GM19468 (cell line): ENCODE data around the gene EGLN1.

Experiments used
- ATAC-seq: cut with Tn5 transposase; IDR thresholded peaks from one replicate; pipeline ENCODE4 v1.9.1; 2021; ENCODE audit warnings: mild to moderate bottlenecking, moderate library complexity, moderate number of reproducible peaks; ENCODE audit not compliant: unreplicated experiment; ENCODE audit errors: extremely low read depth

The EGLN1 gene

DNA sequence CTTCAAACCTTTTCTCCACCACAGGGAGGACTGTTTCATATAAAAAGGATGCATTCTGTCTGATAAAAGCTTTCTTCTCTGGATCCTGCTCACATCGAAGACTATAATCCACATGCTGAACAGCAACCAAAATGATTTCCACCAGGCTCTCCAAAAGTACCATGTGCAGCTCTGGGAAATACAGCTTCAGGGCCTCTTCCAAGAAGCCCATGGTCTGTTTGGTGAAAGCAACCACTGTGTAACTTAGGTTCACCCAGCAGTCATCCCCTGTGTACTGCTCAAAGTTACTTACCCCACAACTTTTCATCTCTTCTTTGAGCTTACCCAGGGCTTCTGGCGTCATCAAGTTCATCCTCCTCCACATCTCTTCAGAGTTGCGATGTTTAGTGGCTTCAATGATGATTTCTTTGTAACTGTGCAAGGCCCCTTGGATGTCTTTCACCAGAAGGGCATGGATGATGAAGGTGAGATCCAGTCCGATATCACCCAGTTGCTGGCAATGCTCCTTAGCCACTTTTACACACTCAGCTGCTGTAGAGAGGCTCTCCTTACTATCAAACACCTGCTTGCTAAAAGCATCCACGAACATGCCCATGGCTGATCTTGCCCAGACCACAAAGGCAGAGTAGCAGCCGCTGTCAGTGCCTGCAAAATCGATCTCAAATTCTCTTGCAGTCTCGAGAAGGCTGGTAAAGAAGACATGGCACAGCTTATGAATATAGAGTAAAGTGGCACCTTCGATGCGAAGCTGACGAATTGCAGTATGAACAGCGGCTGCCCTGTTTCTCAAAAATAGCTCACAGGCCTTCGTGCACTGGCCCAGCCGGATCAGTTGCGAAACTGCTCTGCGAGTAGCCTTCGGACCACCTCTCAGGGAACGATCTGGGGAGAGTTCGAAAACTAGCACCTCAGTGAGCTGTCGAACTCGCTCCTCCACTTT, 86.2 kb downstream of the EGLN1 start:
- no peak for ATAC-seq

DNA sequence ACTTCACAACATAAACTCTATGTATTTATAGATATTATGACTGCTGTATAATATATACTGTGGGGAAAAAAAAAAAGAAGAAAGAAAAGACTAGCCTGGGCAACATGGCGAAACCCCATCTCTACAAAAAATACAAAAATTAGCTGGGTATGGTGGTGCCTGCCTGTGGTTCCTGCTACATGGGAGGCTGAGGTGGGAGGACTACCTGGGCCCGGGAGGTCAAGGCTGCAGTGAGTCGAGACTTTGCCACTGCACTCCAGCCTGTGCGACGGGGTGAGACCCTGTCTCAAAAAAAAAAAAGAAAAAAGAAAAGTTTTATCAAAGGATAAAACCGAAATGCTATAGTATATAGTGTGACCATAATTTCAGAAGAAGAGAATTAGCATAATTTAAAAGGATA, 87.1 kb downstream of the EGLN1 start:
- no peak for ATAC-seq

DNA sequence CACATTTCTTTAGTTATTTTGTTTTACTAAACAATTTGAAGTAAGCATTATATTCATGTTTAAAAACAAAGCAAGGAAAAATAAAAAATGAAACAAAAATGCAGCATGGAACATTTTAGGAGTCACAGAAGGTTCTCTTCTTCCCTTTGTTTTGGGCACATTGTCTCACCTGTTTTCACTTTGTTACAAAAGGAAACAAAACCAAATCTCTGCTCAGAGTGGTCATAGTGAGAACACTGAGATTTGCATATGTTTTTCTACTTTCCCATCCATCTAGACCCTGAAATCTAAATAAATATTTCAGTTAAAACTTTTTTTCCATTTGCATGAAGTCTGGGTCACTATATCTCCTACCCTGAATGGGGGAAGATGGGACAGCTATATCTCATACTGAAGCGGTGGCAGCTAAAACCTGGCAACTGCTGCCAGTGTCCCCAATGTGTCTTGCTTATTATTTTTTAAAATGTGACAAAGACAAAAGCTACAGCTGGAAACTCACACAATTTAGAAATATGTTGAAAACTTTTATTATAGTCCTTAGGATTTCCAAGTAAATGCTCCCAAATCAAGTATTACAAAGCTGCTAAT, 87.9 kb downstream of the EGLN1 start:
- no peak for ATAC-seq

DNA sequence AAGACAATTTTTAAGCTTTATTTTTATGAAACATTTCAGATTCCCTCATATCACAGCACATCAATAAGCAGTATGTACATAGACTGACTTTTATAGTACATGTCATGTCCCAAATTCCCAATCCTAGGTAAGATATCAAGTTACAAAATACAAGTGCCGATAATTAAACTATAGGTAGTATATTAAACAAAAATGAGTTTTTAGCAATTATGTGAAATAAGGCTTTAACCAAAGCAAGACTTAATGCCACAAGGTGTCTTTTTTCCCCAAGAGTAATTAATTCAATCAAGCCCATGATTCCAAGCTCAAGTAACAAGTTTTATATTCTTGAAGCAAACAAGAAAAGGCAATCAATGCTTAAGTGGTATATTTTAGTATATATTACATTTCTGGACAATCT, 89.3 kb downstream of the EGLN1 start:
- no peak for ATAC-seq

DNA sequence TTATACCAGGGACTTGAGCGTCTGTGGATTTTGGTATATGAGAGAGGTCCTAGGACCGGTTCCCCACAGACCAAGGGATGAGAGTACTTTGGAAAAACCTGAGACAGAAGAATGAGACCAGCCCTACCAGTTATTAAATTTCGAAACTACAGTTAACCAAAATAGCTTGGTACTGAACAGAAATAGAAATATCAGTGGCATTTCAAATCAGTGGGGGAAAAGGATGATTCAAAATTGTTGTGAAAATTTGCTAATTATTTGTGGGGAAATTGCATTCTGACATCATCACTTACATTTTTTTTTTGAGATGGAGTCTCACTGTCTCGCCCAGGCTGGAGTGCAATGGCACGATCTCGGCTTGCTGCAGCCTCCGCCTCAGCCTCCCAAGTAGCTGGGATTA, 92.6 kb downstream of the EGLN1 start:
- no peak for ATAC-seq

DNA sequence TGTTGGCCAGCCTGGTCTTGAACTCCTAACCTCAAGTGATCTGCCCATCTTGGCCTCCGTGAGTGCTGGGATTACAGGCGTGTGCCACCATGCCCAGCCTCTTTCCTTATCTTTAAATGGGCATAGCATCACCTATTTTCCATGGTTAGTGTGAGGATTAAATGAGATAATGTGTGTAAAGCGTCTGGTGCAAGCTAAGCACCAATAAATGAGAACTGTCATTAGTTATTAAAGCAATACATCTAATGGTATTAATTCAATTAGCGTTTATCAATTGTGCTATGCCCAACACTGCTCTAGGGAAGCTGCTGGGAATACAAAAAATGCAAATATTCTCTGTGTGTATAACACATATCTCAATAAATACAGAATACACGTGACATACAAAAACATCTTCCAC, 94.5 kb downstream of the EGLN1 start:
- no peak for ATAC-seq

DNA sequence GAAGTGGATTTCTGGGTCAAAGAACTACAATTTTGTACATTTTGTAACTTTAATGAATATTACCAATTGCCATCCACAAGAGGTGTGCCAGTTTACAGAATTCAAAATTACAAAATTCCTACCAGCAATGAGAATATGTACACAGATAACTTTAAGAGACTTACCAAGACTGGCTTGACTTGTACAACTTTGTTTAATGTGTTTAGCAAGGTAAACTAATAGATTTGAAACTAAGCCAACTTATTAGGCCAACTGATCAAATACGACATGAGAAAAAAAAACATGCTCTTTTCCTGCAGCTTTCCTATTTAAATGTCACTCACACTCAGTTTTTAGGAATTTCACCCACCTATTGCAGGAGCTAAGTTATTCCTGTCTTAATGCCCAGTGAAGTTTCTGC, 95.8 kb downstream of the EGLN1 start:
- ATAC-seq: no peak

DNA sequence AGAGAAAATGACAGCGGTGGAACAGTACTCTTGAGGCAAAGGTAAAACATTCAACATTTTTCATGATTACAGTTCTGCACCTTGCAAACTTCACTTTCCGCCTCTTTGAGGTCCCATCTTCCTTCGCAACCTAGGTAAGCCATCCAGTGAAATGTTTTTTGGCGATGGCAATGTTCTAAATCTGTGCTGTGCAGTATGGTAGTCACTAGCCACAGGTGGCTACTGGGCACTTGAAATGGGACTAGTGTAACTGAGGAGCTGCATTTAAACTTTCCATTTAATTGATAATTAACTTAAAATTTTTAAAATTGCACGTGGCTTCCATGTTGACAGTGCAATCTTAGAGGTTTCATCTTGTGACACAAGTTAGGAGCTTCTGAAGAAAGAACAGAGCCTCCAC, 97.4 kb downstream of the EGLN1 start:
- ATAC-seq: no peak

DNA sequence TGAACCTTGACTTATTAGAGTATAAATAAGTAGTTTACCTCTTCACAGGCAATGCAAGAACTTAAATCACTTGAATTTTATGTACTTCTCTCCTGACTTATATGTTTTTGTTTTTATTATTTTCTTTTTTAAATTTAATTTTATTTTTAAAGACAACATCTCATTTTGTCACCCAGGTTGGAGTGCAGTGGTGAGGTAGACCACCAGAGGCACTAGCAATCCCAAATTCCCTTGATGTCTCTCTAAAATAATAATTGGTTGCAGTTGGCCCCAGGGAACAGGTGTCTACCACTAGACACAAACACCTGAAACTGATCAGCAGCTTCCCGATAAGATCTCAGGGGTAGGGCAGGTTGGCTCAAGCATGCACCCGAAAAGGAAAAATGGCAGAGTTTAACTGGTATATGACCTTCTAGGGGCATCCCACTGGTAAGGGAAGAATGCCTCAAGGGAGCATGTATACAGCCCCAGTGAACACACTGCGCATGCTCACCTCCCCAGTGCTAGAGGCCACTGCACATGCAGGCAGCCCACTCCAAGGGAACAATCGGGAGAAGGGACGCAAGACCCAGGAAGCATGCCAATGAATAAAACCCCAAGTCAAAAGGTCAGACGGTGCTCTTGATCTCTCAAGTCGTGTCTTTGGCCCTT, 99.1 kb downstream of the EGLN1 start:
- ATAC-seq: no peak

DNA sequence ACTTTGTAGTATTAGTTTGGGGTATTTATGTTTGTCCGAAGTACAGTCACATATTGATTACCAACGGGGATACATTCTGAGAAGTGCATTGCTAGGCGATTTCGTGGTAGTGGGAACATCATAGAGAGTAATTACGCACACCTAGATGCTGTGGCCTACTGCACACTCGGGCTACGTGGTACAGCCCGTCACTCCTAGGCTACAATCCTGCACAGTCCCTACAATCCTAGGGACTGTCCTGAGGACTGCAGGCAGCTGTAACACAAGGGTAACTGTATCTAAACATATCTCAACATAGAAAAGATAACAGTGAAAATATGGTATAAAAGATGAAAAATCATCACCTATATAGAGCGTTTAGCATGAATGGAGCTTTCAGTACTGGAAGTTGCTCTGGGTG, 103.0 kb downstream of the EGLN1 start:
- no peak for ATAC-seq

DNA sequence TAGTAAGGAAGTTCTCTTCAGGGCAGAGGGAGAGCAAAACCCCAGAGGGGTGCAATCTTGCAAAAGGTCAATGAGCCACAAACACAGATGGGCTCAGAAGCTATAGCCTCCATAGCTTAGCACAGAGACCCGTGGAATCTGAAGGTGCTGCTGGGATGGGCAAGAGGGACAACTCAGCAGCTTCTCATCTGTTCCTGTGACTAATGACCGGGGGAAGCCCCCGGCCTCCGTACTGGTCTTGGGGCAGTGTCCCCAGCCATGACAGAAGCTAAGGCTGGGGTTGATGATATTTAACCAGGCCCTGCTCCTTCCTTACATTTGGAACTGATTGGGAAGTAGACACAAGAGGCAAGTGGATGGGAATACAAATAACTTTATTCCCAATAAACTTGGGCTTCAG, 103.5 kb downstream of the EGLN1 start:
- ATAC-seq: no peak

DNA sequence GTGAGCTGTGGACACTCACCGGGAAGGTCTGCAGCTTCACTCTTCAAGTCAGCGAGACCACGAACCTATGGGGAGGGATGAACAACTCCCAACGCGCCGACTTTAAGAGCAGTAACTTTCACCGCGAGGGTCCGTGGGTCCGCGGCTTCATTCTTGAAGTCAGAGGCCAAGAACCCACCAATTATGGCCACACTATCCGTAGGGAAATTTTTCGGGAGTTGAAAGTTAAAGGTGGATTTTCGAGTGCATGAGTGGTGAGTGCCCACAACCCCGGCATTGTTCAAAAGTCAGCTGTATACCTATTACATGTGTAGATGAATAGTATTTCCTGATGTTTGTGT, 104.1 kb downstream of the EGLN1 start:
- no peak for ATAC-seq

DNA sequence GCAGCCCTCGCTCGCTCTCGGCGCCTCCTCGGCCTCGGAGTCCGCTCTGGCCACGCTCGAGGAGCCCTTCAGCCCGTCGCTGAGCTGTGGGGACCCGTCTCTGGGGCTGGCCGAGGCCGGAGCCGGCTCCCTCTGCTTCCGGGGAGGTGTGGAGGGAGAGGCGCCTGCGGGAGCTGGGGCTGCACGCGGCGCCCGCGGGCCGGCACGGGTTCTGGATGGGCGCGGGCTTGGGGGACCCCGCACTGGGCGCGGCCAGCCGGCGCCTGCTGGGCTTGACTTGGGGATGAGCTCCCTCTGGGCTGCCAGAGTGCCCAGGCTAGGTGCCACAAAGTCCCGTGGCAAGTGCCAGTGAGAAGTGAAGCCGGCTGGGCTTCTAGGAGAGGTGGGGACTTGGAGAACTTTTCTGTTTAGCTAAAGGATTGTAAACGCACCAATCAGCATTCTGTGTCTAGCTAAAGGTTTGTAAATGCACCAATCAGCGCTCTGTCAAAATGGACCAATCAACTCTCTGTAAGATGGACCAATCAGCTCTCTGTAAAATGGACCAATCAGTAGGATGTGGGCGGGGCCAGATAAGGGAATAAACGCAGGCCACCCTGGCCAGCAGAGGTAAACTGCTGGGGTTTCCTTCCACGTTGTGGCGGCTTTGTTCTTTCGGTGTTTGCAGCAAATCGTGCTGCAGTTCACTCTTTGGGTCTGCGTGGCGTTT, 104.6 kb downstream of the EGLN1 start:
- no peak for ATAC-seq

DNA sequence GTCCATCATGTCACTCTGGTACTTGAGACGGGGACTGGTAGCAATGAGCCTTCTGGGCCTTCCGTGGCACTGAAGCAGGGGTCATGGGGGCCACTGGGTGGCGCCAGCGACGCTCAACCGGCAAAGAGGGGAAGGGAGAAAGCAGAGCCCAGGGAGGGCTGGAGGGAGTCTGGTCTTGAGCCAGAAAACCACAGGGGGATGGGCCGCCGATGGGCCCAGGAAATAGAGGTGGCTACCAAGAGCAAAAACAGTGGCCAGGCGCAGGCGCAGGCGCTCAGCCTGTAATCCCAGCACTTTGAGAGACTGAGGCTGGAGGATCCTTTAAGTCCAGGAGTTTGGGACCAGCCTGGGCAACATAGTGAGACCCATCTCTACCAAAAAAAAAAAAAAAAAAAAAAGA, 106.2 kb downstream of the EGLN1 start:
- peak; percentile 63 for ATAC-seq
